HG02852 (cell line): ENCODE measurements around the gene C17orf58.
"Not testable (repeated sequence)": the region's sequence is repeated elsewhere in the genome, so short reads cannot be mapped to it uniquely, and the experiment has no call there.

Experiments used
- ATAC-seq: cut with Tn5 transposase; IDR thresholded peaks from one replicate; pipeline ENCODE4 v1.9.1; 2021; ENCODE audit warnings: mild to moderate bottlenecking, moderate library complexity; ENCODE audit not compliant: unreplicated experiment

C17orf58 gene

DNA sequence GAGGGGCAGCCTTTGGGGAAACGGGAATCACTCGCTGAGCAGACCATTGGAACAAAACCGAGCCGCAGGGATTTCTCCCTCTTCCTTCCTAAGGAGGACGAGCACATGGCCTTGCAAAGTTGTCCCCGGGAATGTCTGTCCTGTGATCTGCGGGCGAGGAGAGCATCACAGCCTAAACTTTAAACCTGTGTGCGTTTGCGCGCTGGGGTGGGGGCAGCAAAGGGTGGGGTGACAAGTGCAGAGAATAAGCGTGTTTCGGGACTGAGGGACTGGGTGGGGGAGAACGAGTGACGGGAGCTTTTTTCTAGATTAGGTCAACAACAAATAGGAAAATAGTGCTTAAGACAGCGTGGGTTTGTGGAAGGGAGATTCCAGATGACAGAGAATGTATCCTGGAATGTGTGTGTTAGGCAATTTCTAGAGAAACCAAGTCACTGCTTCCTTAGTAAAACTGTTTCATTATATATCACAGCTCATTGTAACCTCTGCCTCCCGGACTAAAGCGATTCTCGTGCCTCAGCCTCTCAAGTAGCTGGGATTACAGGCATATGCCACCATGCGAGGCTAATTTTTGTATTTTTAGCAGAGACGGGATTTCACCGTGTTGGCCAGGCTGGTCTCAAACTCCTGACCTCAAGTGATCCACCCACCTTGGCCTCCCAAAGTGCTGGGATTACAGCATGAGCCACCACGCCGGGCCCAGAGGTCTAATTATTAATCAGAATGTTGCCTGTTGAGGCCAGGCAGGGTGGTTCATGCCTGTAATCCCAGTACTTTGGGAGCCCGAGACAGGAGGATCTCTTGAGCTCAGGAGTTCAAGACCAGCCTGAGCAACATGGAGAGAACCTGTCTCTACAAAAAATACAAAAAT lies at the start of gene C17orf58:
TSS of gene C17orf58 (minus strand) at position 169 of the 871 bp plus-strand sequence. CDS start 271 bp downstream, outside the sequence.
- not testable (repeated sequence) for ATAC-seq

DNA sequence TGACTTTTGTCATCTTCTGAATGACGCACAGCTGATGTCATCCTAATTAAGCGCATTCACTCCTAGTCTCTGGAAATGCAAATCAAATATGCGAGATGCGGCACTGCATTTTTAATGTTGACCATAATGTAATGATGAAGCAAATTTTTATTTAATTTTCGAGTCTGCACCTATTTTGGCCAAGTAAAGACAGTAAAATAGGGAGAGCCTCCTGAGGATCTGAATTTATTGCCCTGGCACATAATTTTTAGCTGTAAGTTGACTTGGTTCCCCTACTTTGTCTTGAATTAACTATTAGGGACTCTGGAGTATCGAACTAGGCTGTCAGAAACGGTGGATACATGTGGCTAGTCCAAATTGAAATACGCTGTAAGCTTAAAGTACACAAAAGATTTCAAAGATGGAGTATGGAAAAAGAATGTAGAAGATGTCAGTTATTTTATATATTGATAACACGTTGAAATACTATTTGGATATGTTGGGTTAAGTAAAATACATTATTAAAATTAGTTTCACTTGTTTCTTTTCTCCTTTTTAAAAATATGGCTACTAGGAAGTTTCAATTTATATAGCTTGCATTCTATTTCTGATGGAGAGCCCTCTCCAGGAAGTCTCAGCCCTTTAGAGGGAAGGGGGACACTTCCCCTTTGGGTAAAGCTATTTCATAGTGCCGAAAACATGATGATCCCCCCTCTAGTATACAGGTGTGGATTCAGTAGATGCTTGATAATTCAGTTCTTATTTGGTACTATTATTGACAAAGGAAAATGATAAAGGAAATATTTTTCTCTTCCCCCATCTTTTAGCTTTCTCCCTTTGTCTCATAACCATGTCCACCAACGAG lies 40.3 kb upstream of the C17orf58 start:
- no peak for ATAC-seq

DNA sequence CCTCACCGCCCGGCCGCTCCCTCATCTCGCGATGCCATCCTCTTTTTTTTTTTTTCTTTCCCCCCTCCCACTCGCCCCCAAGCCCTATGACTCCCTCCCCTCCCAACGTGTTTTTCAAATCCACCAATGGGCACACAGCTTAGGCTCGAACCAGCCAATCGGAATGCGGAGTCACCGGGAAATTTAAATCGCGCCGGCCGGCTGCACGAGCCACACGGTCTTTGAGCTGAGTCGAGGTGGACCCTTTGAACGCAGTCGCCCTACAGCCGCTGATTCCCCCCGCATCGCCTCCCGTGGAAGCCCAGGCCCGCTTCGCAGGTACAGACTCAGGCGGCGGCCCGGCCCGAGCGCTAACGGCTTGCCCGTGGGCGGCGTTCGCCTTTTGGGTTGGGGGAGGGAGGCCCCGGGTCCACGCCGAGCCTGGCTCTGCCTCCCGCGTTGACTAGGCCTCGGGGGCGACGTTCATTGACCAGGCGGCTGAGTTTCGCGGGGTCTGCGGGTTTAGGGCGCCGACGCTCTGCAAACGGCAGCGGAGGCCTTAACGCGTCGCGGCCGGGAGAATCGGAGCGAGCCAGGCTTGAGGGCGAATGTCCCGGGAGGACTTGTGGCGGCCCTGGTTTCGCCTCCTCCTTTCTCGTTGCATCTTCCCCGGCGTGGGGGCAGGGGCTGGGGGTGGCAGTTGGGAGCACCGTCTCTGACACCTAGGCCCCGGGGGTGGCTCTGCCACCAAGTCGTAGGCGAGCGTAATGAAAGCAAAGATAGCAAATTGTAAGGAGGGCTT lies 39.4 kb upstream of the C17orf58 start, which contains the start of gene KPNA2:
TSS of gene KPNA2 (plus strand) at position 213 of the 781 bp plus-strand sequence. CDS start 1,398 bp downstream, outside the sequence.
- peak; percentile 92 for ATAC-seq

DNA sequence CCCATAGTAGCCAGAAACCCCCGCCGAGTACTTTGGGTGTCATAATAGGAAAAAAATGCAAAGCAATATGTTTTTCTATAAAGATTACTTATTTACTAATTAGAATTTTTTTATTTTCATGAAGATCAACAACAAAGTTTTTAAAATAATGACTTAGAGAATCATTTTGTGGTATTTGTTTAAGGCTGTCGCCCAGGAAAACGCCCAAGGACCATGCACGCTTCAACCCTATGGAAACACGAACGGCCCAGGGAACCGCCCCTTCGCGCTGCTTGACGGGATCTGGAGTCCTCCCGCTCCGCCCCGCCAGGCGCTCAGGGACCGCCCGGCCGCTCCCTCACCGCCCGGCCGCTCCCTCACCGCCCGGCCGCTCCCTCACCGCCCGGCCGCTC lies 38.9 kb upstream of the C17orf58 start:
- peak; percentile 90 for ATAC-seq

DNA sequence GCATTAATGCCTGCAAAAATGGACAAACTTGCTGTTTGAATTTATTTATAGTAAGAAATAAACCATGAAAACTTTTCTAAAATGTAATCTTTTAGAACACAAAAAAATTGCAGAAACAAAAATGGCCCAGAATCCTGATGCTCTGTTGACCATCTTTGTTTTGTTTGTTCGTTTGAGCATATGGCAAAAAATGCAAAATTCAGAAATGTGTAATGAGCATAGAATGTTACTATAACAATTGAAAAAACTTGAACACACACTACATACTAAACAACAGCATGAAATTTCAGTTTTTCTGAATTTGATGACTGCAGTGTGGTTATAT lies 38.1 kb upstream of the C17orf58 start:
- ATAC-seq: no peak

DNA sequence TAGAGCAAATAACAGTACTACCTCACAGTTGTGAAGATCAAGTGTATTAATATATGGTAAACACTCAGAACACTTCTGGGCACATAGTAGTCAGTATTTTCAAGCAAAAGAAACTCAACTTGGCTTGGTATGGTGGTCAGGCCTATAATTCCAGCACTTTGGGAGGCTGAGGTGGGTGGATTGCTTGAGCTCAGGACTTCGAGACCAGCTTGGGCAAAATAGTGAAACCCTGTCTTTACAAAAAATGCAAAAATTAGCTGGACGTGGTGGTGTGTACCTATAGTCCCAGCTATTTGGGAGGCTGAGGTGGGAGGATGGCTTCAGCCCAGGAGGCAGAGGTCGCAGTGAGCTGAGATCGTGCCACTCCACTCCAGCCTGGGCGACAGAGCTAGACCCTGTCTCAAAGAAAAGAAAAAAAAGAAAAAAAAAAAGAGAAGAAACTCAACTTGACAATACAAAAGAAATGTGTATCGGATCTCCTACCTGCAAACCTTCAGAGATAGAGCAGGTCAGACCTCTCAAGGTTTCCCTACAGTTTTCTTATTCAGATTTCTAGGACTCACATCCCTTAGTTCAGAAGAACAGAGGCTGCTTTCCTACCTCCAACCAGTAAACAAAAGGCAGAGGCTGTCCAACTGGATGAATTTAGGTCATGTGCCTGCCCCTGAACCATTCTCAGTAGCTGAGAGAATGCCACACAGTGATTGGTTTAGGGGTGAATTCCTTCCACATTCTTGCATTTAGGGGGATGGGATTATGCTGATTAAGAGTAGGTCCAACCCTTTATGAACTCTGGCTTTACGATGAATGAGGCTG lies 37.6 kb upstream of the C17orf58 start:
- no peak for ATAC-seq

DNA sequence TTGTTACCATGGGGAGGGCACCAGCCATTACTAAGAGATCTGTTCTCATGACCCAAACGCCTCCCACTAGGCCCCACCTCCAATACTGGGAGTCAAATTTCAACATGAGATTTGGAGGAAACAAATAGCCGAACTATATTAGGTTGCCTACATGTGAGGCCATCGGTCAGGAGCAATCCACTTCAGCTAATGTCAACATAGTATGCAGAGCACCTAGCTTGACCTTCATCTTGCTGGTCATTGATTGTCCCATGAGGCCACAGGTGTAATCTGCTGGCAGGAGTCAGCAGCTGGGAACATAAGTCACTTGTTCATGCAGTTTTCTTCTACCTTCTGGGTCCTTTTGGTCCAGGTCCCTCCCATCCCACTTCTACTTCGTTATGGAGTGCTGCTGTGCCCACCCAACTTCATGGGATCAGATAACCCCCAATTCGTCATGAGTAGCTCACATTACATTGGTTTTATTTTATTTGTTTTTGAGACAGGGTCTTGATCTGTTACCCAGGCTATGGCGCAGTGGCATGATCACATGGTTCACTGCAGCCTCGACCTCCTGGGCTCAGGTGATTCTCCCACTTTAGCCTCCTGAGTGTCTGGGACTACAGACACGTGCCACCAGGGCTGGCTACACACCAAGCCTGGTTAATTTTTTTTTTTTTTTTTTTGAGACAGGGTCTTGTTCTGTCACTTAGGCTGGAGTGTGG lies 33.4 kb upstream of the C17orf58 start:
- ATAC-seq: no peak

DNA sequence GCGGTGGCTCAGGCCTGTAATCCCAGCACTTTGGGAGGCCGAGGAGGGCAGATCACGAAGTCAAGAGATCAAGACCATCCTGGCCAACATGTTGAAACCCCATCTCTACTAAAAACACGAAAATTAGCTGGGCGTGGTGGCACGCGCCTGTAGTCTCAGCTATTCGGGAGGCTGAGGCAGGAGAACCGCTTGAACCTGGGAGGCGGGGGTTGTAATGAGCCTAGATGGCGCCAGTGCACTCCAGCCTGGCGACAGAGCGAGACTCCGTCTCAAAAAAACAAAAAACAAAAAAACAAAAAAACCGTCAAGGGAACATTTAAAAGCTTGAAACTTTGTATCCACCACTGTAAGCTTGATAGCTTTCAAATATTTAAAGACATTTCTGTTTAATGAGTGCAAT lies 26.3 kb upstream of the C17orf58 start:
- not testable (repeated sequence) for ATAC-seq

DNA sequence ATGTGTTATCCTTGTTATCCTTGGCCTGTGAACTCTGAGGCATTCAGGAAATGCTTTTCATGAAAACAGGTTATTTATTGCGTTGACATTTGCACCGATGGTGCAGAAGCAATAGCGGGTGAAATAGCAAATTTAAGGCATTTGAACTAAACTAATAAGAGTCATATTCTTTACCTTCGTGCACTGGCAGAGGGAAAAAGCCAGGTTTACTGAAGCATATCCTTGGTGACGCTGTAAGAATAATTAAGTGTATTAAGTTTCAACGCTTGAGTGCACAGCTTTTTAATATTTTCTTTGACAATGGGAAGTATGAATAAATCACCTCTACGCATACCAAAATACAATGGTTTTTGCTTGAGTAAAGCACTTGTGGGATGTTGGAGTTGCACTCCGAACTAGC lies 25.7 kb upstream of the C17orf58 start:
- no peak for ATAC-seq

DNA sequence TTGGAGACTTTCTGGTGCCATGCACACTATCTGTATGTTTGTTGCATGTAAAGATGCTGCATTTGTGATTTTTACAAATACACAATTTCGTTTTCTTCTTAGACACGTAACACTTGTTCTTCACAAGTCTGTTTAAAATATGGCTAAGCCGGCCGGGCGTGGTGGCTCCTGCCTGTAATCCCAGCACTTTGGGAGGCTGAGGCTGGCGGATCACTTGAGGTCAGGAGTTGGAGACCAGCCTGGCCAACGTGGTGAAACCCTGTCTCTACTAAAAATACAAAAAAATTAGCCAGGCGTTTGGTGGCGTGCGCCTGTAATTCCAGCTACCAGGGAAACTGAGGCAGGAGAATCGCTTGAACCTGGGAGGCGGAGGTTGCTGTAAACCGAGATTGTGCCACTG lies 24.5 kb upstream of the C17orf58 start:
- ATAC-seq: not testable (repeated sequence)

DNA sequence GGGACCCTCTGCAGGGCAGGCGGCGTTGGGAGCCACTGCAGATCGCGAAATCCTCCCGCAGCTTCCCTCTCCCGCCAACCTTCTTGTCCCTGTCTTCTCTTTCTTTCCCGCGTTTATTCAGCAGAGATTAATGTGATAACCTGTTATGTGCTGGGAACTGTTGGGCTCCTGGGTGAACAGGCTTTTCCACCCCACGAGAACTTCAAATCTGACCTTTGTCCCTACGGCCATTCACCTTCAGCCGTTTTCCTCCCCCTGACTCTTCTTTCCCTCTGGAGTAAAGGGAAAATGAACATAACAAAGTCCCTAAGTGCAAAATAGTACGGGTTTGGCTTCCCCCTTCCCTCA lies 24.1 kb upstream of the C17orf58 start:
- ATAC-seq: no peak

DNA sequence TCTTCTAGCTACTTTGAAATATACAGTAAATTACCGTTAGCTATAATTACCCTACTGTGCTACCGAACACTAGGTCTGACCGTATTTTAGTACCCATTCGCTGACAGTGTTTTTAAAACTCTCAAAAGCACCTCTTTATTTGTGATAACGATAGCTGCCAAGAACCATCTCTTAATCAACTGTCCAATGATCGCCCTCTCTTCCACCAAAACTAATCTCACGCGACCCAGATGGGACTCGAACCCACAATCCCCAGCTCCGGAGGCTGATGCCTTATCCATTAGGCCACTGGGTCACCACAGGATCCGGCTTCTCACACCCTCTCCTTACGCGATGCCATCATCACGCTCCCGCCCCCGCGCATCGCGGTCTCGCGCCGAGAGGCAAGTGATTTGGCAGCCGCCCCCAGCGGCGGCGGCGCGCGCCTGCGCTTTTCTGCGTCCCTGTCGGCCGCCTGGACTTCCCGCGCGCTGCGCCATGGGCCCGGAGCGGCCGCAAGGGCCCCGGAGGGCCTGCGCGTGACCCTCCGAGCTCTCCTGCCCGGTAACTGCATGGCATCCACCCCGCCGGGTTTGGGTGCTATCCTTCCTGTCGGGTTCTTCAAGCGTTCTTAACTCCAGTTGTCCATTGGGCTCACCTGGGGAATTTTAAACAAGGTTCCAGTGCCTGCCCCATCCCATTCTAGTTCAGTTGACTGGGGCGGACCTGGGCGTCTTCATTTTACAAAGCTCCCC lies 23.6 kb upstream of the C17orf58 start:
- peak; percentile 90 for ATAC-seq

DNA sequence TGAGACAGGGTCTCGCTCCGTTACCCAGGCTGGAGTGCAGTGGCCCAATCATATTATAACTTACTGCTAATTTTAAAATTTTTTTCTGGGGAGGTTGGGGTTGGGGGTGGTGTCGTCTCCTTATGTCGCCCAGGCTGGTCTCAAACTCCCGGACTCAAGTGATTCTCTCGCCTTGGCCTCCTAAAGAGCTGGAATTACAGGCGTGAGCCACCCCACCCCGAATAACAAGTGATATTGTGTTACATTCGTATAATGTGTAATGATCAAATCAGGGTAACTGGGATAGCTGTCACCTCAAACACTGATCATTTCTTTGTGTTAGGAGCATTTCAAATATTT lies 23.0 kb upstream of the C17orf58 start:
- ATAC-seq: no peak

DNA sequence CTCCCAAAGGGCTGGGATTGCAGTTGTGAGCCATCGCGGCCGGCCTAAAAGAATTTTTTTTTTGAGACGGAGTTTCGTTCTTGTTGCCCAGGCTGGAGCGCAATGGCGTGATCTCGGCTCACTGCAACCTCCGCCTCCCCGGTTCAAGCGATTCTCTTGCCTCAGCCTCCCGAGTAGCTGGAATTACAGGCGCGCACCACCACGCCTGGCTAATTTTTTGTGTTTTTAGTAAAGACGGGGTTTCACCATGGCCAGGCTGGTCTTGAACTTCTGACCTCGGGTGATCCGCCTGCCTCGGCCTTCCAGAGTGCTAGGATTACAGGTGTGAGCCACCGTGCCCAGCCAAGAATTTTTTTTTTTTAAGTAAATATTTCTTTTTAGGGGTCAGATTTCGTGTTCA lies 22.2 kb upstream of the C17orf58 start:
- not testable (repeated sequence) for ATAC-seq

DNA sequence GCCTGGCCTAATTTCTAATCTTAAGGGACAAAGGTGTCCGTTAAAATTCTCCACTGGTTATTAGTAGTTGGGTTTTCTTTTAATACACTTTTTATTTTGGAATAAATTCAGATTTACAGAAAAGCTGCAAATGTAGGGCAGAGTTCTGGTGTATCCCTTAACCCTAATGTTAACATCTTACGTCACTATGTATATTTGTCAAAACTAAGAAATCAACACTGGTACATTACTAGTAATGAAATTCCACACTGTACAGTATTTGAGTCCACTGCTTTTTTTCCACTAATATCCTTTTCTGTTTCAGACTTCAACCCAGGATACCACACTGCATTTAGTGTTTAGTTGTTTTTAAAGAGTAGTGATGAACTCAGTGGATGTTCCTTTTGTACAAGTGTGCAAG lies 20.6 kb upstream of the C17orf58 start:
- no peak for ATAC-seq

DNA sequence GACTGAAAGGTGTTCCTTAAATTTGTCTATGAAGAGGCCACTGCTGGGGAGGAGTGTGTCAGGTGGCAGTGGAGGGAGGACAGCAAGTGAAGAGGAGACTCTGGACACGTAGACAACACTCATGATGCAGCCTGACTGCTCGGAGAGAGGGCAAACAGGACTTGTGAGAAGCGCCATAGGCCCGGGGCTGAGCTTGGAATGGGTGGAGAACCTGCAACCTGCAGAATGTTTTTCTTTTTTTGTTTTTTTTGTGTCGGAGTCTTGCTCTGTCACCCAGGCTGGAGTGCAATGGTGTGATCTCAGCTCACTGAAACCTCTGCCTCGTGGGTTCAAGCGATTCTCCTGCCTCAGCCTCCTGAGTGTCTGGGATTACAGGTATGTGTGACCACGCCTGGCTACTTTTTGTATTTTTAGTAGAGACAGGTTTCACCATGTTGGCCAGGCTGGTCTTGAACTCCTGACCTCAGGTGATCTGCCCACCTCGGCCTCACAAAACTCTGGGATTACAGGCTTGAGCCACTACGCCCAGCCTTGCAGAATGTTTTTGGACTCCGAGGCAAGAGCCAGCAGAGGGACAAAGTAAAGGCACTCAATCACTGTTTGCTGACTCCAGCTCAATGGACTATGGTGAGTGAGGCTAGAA lies 18.9 kb upstream of the C17orf58 start:
- no peak for ATAC-seq

DNA sequence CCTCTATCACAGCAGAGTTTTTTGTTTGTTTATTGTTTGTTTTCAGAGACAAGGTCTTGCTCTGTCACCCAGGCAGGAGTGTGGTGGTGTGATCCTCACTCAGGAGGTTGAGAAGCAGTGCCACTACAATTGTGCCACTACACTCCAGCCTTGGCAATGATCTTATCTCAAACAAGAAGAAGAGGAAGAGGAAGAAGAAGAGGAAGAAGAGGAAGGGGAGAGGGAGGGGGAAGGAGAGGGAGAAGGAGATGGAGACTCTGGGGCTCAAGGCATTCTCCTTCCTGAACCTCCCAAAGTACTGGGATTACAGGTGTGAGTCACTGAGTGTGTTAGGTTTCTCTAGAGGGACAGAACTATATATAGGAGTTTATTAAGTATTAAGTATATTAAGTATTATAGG lies 17.1 kb upstream of the C17orf58 start:
- no peak for ATAC-seq

DNA sequence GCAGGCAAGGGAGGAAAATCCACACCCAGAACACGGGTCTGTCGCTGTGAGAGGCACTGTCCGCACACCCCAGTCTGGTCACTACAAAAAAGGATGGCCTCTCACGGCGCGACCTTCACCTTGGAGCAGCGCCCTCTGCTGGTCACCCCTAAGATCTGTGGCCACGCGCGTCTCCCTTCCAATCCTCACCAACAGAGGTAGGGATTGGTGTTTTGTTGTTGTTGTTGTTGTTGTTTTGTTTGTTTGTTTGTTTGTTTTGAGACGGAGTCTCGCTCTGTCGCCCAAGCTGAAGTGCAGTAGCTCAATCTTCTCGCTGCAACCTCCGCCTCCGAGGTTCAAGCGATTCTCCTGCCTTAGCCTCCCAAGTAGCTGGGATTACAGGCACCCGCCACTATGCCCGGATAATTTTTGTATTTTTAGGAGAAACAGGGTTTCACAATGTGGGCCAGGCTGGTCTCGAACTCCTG lies 15.0 kb upstream of the C17orf58 start:
- ATAC-seq: peak; percentile 47

DNA sequence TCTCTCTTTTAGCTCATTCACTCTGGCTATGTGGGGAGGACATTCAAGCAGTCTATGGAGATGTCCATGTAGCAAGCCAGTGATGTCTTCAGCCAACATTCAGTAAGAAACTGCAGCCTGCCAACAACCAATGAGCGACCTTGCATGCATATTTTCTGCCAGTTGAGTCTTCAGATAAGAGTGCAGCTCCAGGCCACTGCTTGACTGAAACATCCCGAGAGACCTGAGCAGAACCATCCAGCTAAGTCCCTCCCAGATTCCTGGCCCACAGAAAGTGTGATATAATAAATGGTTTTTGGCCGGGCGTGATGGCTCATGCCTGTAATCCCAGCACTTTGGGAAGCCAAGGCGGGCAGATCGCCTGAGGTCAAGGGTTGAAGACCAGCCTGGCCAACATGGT lies 10.5 kb upstream of the C17orf58 start:
- no peak for ATAC-seq
